ENCODE measurements around the gene ATP2C2.

GRCh38 chr16:84331998-84332780 is 36.1 kb upstream of the ATP2C2 start:
- TF ChIP-seq YY1 (IDR thresholded peaks at IDR 0.05; ENCODE audit: insufficient read depth, insufficient read length) (no peak), ZNF274 (IDR thresholded peaks at IDR 0.05; ENCODE audit: low read depth, low read length) (no peak)
